Nephron progenitor cell (in vitro differentiated cells): Measurements from ENCODE around the gene C1orf116.

Experiments used
- DNase-seq: peaks from one replicate; pipeline ENCODE4 v3.0.0; 2021
- H3K27ac Mint-ChIP-seq: 2 replicates; pipeline ENCODE4 v1.8.0; 2021; ENCODE audit warnings: mild to moderate bottlenecking, moderate library complexity, mixed read lengths
- H3K27me3 Mint-ChIP-seq: 2 replicates; pipeline ENCODE4 v1.8.0; 2021; ENCODE audit warnings: mild to moderate bottlenecking, low read depth, mixed read lengths; ENCODE audit not compliant: poor library complexity
- H3K36me3 Mint-ChIP-seq: 2 replicates; pipeline ENCODE4 v1.8.0; 2021; ENCODE audit warnings: low read depth, mixed read lengths
- H3K4me1 Mint-ChIP-seq: 2 replicates; pipeline ENCODE4 v1.8.0; 2021; ENCODE audit warnings: mixed read lengths
- H3K4me3 Mint-ChIP-seq: 2 replicates; pipeline ENCODE4 v1.8.0; 2021; ENCODE audit warnings: mild to moderate bottlenecking, moderate library complexity, mixed read lengths
- H3K9me3 Mint-ChIP-seq: 2 replicates; pipeline ENCODE4 v1.8.0; 2021; ENCODE audit warnings: mild to moderate bottlenecking, moderate library complexity, mixed read lengths
- CTCF ChIP-seq: fragments of 200-600 bp; sonication (generic); IDR thresholded peaks from 2 replicates; pipeline ENCODE4 v1.5.0; 2021; ENCODE audit warnings: antibody characterized with exemption

The C1orf116 gene

GRCh38 chr1:207009182-207009850 lies 23.2 kb downstream of the C1orf116 start:
- Mint-ChIP-seq H3K27ac (no peak overlapping the region), H3K36me3 (no peaks in the 10 kb centered on the region), H3K27me3 (peaks cover 41% of the 10 kb centered on the region), H3K9me3 (no peaks in the 10 kb centered on the region), H3K4me3 (no peak overlapping the region), H3K4me1 (no peaks in the 10 kb centered on the region)
- TF ChIP-seq CTCF, result no peak
- no peak for DNase-seq

- H3K36me3 Mint-ChIP-seq, result no peaks in the 10 kb centered on the region
- no peak for TF ChIP-seq CTCF
- H3K9me3 Mint-ChIP-seq, result no peaks in the 10 kb centered on the region
- H3K27me3 Mint-ChIP-seq, result peaks cover 32% of the 10 kb centered on the region
- no peak for DNase-seq
- H3K4me3 Mint-ChIP-seq, result no peak overlapping the region
- H3K4me1 Mint-ChIP-seq, result peaks cover 5% of the 10 kb centered on the region
- H3K27ac Mint-ChIP-seq, result no peak overlapping the region
Observed at GRCh38 chr1:207007352-207008033, 25.1 kb downstream of the C1orf116 start.

- Mint-ChIP-seq H3K4me3 (no peak overlapping the region), H3K27ac (peak overlapping the region; percentile 39), H3K36me3 (no peaks in the 10 kb centered on the region), H3K9me3 (no peaks in the 10 kb centered on the region), H3K27me3 (peaks cover 27% of the 10 kb centered on the region), H3K4me1 (peaks cover 5% of the 10 kb centered on the region)
- no peak for DNase-seq
- no peak for TF ChIP-seq CTCF
Observed at GRCh38 chr1:207006914-207007313, 25.6 kb downstream of the C1orf116 start.

- TF ChIP-seq CTCF, result no peak
- Mint-ChIP-seq H3K9me3 (no peaks in the 10 kb centered on the region), H3K27ac (no peak overlapping the region), H3K27me3 (peaks cover 29% of the 10 kb centered on the region), H3K36me3 (no peaks in the 10 kb centered on the region), H3K4me1 (peaks cover 5% of the 10 kb centered on the region), H3K4me3 (no peak overlapping the region)
- DNase-seq, result no peak
Observed at GRCh38 chr1:207006083-207006482, 26.5 kb downstream of the C1orf116 start.

- DNase-seq, result peak; percentile 64
- no peak overlapping the region for H3K4me3 Mint-ChIP-seq
- peaks cover 5% of the 10 kb centered on the region for H3K4me1 Mint-ChIP-seq
- H3K36me3 Mint-ChIP-seq, result no peaks in the 10 kb centered on the region
- H3K27me3 Mint-ChIP-seq, result peaks cover 29% of the 10 kb centered on the region
- no peak overlapping the region for H3K27ac Mint-ChIP-seq
- no peaks in the 10 kb centered on the region for H3K9me3 Mint-ChIP-seq
- TF ChIP-seq CTCF, result peak; percentile 74
Observed at GRCh38 chr1:207004931-207005830, 27.4 kb downstream of the C1orf116 start.
